GM12878 (cell line): ENCODE data around the gene LTB4R.

ENCODE experiments used
- CTCF ChIP-seq, 3 experiments: IDR thresholded peaks in 2 of 3; conservative IDR thresholded peaks in 1 of 3; 2 replicates each; pipeline ENCODE4 v1.5.1; 2011; ENCODE audit warnings: low read depth in 3 of 3, low read length in 3 of 3, mild to moderate bottlenecking in 3 of 3, control low read depth in 2 of 3, moderate library complexity in 2 of 3, inconsistent platforms in 1 of 3, mixed read lengths in 1 of 3; ENCODE audit not compliant: control insufficient read depth in 2 of 3, insufficient read depth in 1 of 3; ENCODE audit errors: extremely low read depth in 1 of 3
- HSF1 ChIP-seq: fragments of 150-350 bp; IDR thresholded peaks from 2 replicates; pipeline ENCODE4 v1.6.1; 2014; ENCODE audit warnings: mild to moderate bottlenecking, low read depth, low read length
- NBN ChIP-seq: fragments of 450-650 bp; IDR thresholded peaks from 2 replicates; pipeline ENCODE4 v1.6.1; 2016
- NFYB ChIP-seq: IDR thresholded peaks from 2 replicates; pipeline ENCODE4 v1.6.1; 2011; ENCODE audit warnings: low read depth, mild to moderate bottlenecking, low read length, improper control_type of control experiment, moderate library complexity; ENCODE audit not compliant: insufficient read depth
- POLR2A ChIP-seq: IDR thresholded peaks from 2 replicates; pipeline ENCODE4 v1.6.1; 2011; ENCODE audit warnings: low read depth, mild to moderate bottlenecking, low read length

GRCh38 chr14:24289649-24290280 lies 21.5 kb upstream of the LTB4R start:
- TF ChIP-seq NBN (no peak), NFYB (no peak), CTCF (IDR thresholded peaks at IDR 0.05 in 2 of 3, conservative IDR thresholded peaks at IDR 0.05 in 1 of 3; ENCODE audit: control insufficient read depth in 2 of 3, extremely low read depth in 1 of 3, insufficient read depth in 1 of 3, low read depth in 3 of 3, low read length in 3 of 3) (no peak), POLR2A (no peak), HSF1 (no peak)
